HG03066 (cell line): ENCODE data around the gene ABCA12.
"Not testable (repeated sequence)": the region's sequence is repeated elsewhere in the genome, so short reads cannot be mapped to it uniquely, and the experiment has no call there.

Source experiments
- ATAC-seq: cut with Tn5 transposase; IDR thresholded peaks from one replicate; pipeline ENCODE4 v1.9.1; 2021; ENCODE audit warnings: low read depth; ENCODE audit not compliant: unreplicated experiment

The ABCA12 gene

GRCh38 chr2:215138479-215138878, at the start of gene ABCA12:
ABCA12 (minus strand) TSS chr2:215138626; CDS start chr2:215138208, 418 bp downstream.
- ATAC-seq = no peak

GRCh38 chr2:215188078-215188477, 49.7 kb upstream of the ABCA12 start:
- no peak for ATAC-seq

- ATAC-seq = no peak
Measured at GRCh38 chr2:215186021-215186420, 47.6 kb upstream of the ABCA12 start.

- no peak for ATAC-seq
Measured at GRCh38 chr2:215178121-215178520, 39.7 kb upstream of the ABCA12 start.

- ATAC-seq = no peak
Measured at GRCh38 chr2:215171796-215172195, 33.4 kb upstream of the ABCA12 start.

GRCh38 chr2:215171151-215171550, 32.7 kb upstream of the ABCA12 start:
- ATAC-seq = no peak

GRCh38 chr2:215166505-215166904, 28.1 kb upstream of the ABCA12 start:
- ATAC-seq = not testable (repeated sequence)

GRCh38 chr2:215163319-215163718, 24.9 kb upstream of the ABCA12 start:
- not testable (repeated sequence) for ATAC-seq

- no peak for ATAC-seq
Measured at GRCh38 chr2:215161301-215161829, 22.9 kb upstream of the ABCA12 start.

GRCh38 chr2:215160081-215160480, 21.7 kb upstream of the ABCA12 start:
- ATAC-seq = no peak

- ATAC-seq = no peak
Measured at GRCh38 chr2:215156453-215156852, 18.0 kb upstream of the ABCA12 start.

GRCh38 chr2:215149894-215150293, 11.5 kb upstream of the ABCA12 start:
- ATAC-seq = no peak

GRCh38 chr2:215149486-215149885, 11.1 kb upstream of the ABCA12 start:
- ATAC-seq = no peak

- no peak for ATAC-seq
Measured at GRCh38 chr2:215149060-215149459, 10.6 kb upstream of the ABCA12 start.

GRCh38 chr2:215145611-215146010, 7.2 kb upstream of the ABCA12 start:
- ATAC-seq = no peak

GRCh38 chr2:215144106-215144875, 5.9 kb upstream of the ABCA12 start:
- ATAC-seq = no peak

- no peak for ATAC-seq
Measured at GRCh38 chr2:215143458-215143857, 5.0 kb upstream of the ABCA12 start.

- no peak for ATAC-seq
Measured at GRCh38 chr2:215141706-215142105, 3.3 kb upstream of the ABCA12 start.

GRCh38 chr2:215140166-215140707, 1.8 kb upstream of the ABCA12 start:
- ATAC-seq = no peak

- no peak for ATAC-seq
Measured at GRCh38 chr2:215137741-215138340, 585 bp downstream of the ABCA12 start.

GRCh38 chr2:215137329-215137686, 1.1 kb downstream of the ABCA12 start:
- ATAC-seq = no peak
